B cell (primary cell): ENCODE results near the gene SPATA32. TPM values are rescaled to one million over a fixed set of nuclear protein-coding genes. Genes with fewer than 3 reads are reported as not detected.

Experiments used
- ATAC-seq: fragments of 200-7000 bp; cut with Tn5 transposase; one replicate; pipeline ENCODE4 v1.10.0; 2021; ENCODE audit warnings: low read depth, mild to moderate bottlenecking, moderate number of reproducible peaks, moderate library complexity
- CTCF ChIA-PET: fragments of 350-600 bp; sonication (Branson Sonifier 250); formaldehyde crosslinking; loops from one replicate; lab custom pipeline; 2021; ENCODE audit warnings: antibody characterized with exemption, inconsistent platforms; lab: Charles Lee
- POLR2A ChIA-PET: fragments of 350-600 bp; sonication (Branson Sonifier 250); formaldehyde crosslinking; loops from one replicate; lab custom pipeline; 2021; ENCODE audit warnings: antibody characterized with exemption; lab: Charles Lee
- DNase-seq: peaks from one replicate; pipeline ENCODE4 v3.0.0; 2013
- H2AFZ ChIP-seq: 2 replicates; pipeline ENCODE4 v1.6.1; 2012; ENCODE audit warnings: mild to moderate bottlenecking, low read depth, low read length; ENCODE audit not compliant: insufficient read depth, poor library complexity, severe bottlenecking
- H3K27ac ChIP-seq, 2 donors: 1 replicate in 1 of 2; 2 replicates in 1 of 2; pipeline ENCODE4 v1.5.1; 2012 to 2013; ENCODE audit warnings: low read length in 2 of 2, mild to moderate bottlenecking in 2 of 2, moderate library complexity in 1 of 2
- H3K27me3 ChIP-seq, 4 experiments: fragments of 200-600 bp in 1 of 4; sonication (generic) in 1 of 4; replicated peaks in 1 of 4; 1 replicate in 2 of 4; 2 replicates in 2 of 4; pipeline versions ENCODE4 v1.6.1 to v1.7.0; 2013 to 2016; ENCODE audit warnings: low read length in 3 of 4, mild to moderate bottlenecking in 2 of 4, mixed read lengths in 1 of 4, moderate library complexity in 1 of 4; ENCODE audit not compliant: insufficient read depth in 4 of 4, control insufficient read depth in 3 of 4; ENCODE audit errors: control extremely low read depth in 1 of 4
- H3K36me3 ChIP-seq, 2 experiments: replicated peaks in 1 of 2; 1 replicate in 1 of 2; 2 replicates in 1 of 2; pipeline versions ENCODE4 v1.6.1 to v1.7.1; 2013; ENCODE audit warnings: low read length in 1 of 2; ENCODE audit not compliant: insufficient read depth in 2 of 2, control insufficient read depth in 1 of 2; ENCODE audit errors: control extremely low read depth in 1 of 2, extremely low read depth in 1 of 2
- H3K4me1 ChIP-seq, 2 donors: fragments of 200-600 bp in 1 of 2; sonication (generic) in 1 of 2; 1 replicate in 1 of 2; 2 replicates in 1 of 2; pipeline versions ENCODE4 v1.5.1 to v1.6.1; 2013 to 2017; ENCODE audit warnings: low read length in 2 of 2; ENCODE audit not compliant: control insufficient read depth in 2 of 2, insufficient read depth in 2 of 2
- H3K4me2 ChIP-seq: replicated peaks from 2 replicates; pipeline ENCODE3; 2012; ENCODE audit warnings: mild to moderate bottlenecking, low read depth, low read length; ENCODE audit not compliant: poor library complexity, severe bottlenecking
- H3K4me3 ChIP-seq, 5 experiments: fragments of 200-600 bp in 1 of 5; sonication (generic) in 1 of 5; 1 replicate in 3 of 5; 2 replicates in 2 of 5; pipeline versions ENCODE4 v1.5.1 to v1.7.0; 2011 to 2016; ENCODE audit warnings: low read length in 4 of 5, mild to moderate bottlenecking in 4 of 5, low read depth in 2 of 5, control low read depth in 1 of 5, moderate library complexity in 1 of 5; ENCODE audit not compliant: insufficient read depth in 1 of 5; ENCODE audit errors: control extremely low read depth in 1 of 5, extremely low read depth in 1 of 5
- H3K79me2 ChIP-seq: fragments of 200-600 bp; sonication (generic); one replicate; pipeline ENCODE4 v1.6.0; 2016; ENCODE audit warnings: low read length; ENCODE audit not compliant: control insufficient read depth, insufficient read depth
- H3K9ac ChIP-seq: fragments of 200-600 bp; sonication (generic); 2 replicates; pipeline ENCODE4 v1.6.1; 2017; ENCODE audit warnings: mild to moderate bottlenecking, low read length, moderate library complexity
- H3K9me3 ChIP-seq, 3 donors: one replicate each; pipeline versions ENCODE4 v1.6.1 to v1.7.1; 2013; ENCODE audit warnings: low read length in 2 of 3; ENCODE audit not compliant: control insufficient read depth in 2 of 3, insufficient read depth in 1 of 3; ENCODE audit errors: control extremely low read depth in 1 of 3
- H4K20me1 ChIP-seq: 2 replicates; pipeline ENCODE4 v1.6.0; 2012; ENCODE audit warnings: mild to moderate bottlenecking, low read length; ENCODE audit not compliant: insufficient read depth, control insufficient read depth, poor library complexity, severe bottlenecking
- H3K27ac Mint-ChIP-seq: one replicate; pipeline ENCODE4 v1.8.0; 2021; ENCODE audit warnings: mixed read lengths
- H3K27me3 Mint-ChIP-seq: one replicate; pipeline ENCODE4 v1.8.0; 2021; ENCODE audit warnings: mixed read lengths
- H3K4me1 Mint-ChIP-seq: one replicate; pipeline ENCODE4 v1.8.0; 2021; ENCODE audit warnings: mixed read lengths
- H3K4me3 Mint-ChIP-seq: one replicate; pipeline ENCODE4 v1.8.0; 2021; ENCODE audit warnings: mixed read lengths
- H3K9me3 Mint-ChIP-seq: one replicate; pipeline ENCODE4 v1.8.0; 2022; ENCODE audit warnings: mixed read lengths; ENCODE audit not compliant: insufficient read depth
- EZH2 ChIP-seq: IDR thresholded peaks from 2 replicates; pipeline ENCODE4 v1.6.1; 2012; ENCODE audit warnings: borderline replicate concordance, low read depth, mild to moderate bottlenecking, moderate library complexity, low read length; ENCODE audit not compliant: insufficient read depth, poor library complexity, severe bottlenecking
- WGBS: methylation state at CpG from one replicate; pipeline ENCODE4 v1.1.5; 2013; ENCODE audit warnings: missing lambda C conversion rate; ENCODE audit not compliant: insufficient coverage; 5-methylcytosine and 5-hydroxymethylcytosine counted together
- intact Hi-C: fragments of 100-400 bp; cut with micrococcal nuclease; formaldehyde crosslinking; loops from one replicate; pipeline ENCODE4 v1.10.0; 2022
- polyA plus RNA-seq: library from polyadenylated mRNA; depleted of rRNA; stranded (reverse); fragments of >200 nt; gene quantifications from 2 replicates; pipeline ENCODE4 v1.2.3, GENCODE V29; 2012
- total RNA-seq, 2 donors: library from RNA; stranded (reverse); fragments of 120-200 nt in 1 of 2; gene quantifications; 1 replicate in 1 of 2; 2 replicates in 1 of 2; pipeline versions ENCODE4 v1.2.3 to v1.2.4, GENCODE V29; 2013 to 2022
- TF ChIP-seq, protein P1 (sequence below): fragments of 200-600 bp; IDR thresholded peaks from one replicate; pipeline ENCODE4 v1.8.0; 2022; ENCODE audit warnings: antibody characterized with exemption, mild to moderate bottlenecking

Gene SPATA32
- total and polyA plus RNA-seq, 2 donors (not counting 1 experiment from before 2014, with no cell fraction given), result 0.12 to 0.52 TPM

DNA sequence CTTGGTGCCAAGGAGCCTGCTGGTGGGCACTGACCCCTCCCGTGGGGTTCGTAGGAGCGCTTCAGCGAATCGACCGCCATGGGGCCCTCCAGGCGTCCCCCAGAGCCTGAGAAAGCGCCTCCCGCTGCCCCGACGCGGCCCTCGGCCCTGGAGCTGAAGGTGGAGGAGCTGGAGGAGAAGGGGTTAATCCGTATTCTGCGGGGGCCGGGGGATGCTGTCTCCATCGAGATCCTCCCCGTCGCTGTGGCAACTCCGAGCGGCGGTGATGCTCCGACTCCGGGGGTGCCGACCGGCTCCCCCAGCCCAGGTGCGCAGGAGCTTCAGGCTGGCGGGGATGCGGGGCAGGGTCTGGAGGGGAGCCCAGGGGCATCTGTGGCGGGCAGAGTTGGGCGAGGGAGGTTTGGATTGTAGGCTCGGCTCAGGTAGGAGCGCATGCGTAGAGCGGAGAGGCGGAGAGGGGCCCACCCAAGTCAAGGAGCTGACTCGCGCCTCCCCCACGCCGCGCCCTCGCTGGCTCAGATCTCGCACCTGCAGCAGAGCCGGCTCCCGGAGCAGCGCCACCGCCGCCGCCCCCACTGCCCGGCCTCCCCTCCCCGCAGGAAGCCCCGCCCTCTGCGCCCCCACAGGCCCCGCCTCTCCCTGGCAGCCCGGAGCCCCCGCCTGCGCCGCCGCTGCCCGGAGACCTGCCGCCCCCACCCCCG, 20.4 kb downstream of the SPATA32 start:
- H3K27me3 Mint-ChIP-seq, result no peaks in the 10 kb centered on the region
- no peak overlapping the region for H3K4me2 ChIP-seq
- H3K27ac ChIP-seq, result no peak overlapping the region
- 96% methylated on average over 40 of the region's 62 CpGs for WGBS
- peaks cover 7% of the 10 kb centered on the region for H3K4me1 Mint-ChIP-seq
- no peak overlapping the region for H3K4me3 Mint-ChIP-seq
- no peak for TF ChIP-seq EZH2
- TF ChIP-seq, protein P1, sequence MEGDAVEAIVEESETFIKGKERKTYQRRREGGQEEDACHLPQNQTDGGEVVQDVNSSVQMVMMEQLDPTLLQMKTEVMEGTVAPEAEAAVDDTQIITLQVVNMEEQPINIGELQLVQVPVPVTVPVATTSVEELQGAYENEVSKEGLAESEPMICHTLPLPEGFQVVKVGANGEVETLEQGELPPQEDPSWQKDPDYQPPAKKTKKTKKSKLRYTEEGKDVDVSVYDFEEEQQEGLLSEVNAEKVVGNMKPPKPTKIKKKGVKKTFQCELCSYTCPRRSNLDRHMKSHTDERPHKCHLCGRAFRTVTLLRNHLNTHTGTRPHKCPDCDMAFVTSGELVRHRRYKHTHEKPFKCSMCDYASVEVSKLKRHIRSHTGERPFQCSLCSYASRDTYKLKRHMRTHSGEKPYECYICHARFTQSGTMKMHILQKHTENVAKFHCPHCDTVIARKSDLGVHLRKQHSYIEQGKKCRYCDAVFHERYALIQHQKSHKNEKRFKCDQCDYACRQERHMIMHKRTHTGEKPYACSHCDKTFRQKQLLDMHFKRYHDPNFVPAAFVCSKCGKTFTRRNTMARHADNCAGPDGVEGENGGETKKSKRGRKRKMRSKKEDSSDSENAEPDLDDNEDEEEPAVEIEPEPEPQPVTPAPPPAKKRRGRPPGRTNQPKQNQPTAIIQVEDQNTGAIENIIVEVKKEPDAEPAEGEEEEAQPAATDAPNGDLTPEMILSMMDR, result no peak
- peaks cover 41% of the 10 kb centered on the region for H3K79me2 ChIP-seq
- POLR2A ChIA-PET, result interaction anchor here (0.6 to 1.1 kb wide), 2 partner anchors 16 to 27 kb away, joined by 3 to 4 read pairs; no protein-coding TSS in a partner anchor
- no peak for DNase-seq
- H4K20me1 ChIP-seq, result peaks cover 93% of the 10 kb centered on the region
- intact Hi-C loops, result no loop called here
- no peak overlapping the region for H3K27ac Mint-ChIP-seq
- peaks cover 0 to 96% of the 10 kb centered on the region in 2 experiments for H3K36me3 ChIP-seq
- CTCF ChIA-PET, result interaction anchor here (0.7 to 24.6 kb wide), 4 partner anchors 21 to 44 kb away, joined by 3 to 737 read pairs (median 4); partner anchors contain the start of gene FMNL1
- no peak overlapping the region for H3K4me3 ChIP-seq
- no peaks in the 10 kb centered on the region for H3K27me3 ChIP-seq
- ATAC-seq, result no peak
- H3K9ac ChIP-seq, result no peak overlapping the region
- H3K9me3 Mint-ChIP-seq, result no peaks in the 10 kb centered on the region
- peaks cover 1 to 2% of the 10 kb centered on the region in 2 donors for H3K4me1 ChIP-seq
- H2AFZ ChIP-seq, result no peak overlapping the region
- no peaks in the 10 kb centered on the region for H3K9me3 ChIP-seq

- H3K9ac ChIP-seq, result no peak overlapping the region
- no peaks in the 10 kb centered on the region for H3K9me3 ChIP-seq
- peaks cover 0 to 3% of the 10 kb centered on the region in 2 donors for H3K4me1 ChIP-seq
- ATAC-seq (no peak), DNase-seq (no peak)
- peaks cover 46% of the 10 kb centered on the region for H3K79me2 ChIP-seq
- CTCF ChIA-PET, result interaction anchor here (0.9 to 24.6 kb wide), 3 partner anchors 21 to 44 kb away, joined by 3 to 737 read pairs (median 4); partner anchors contain the start of gene FMNL1
- H3K27ac ChIP-seq, result peak overlapping the region in 1 of 2 donors; percentile 4
- intact Hi-C loops, result no loop called here
- H3K4me3 ChIP-seq, result no peak overlapping the region
- no peak for TF ChIP-seq EZH2
- TF ChIP-seq, protein P1, result no peak
- H3K27ac Mint-ChIP-seq, result no peak overlapping the region
- peaks cover 94% of the 10 kb centered on the region for H4K20me1 ChIP-seq
- POLR2A ChIA-PET, result interaction anchor here (0.6 to 1.1 kb wide), 2 partner anchors 15 to 26 kb away, joined by 3 to 4 read pairs; no protein-coding TSS in a partner anchor
- H3K9me3 Mint-ChIP-seq, result no peaks in the 10 kb centered on the region
- H3K27me3 ChIP-seq, result no peaks in the 10 kb centered on the region
- H3K4me2 ChIP-seq, result no peak overlapping the region
- peaks cover 0 to 96% of the 10 kb centered on the region in 2 experiments for H3K36me3 ChIP-seq
- no peaks in the 10 kb centered on the region for H3K27me3 Mint-ChIP-seq
- no peak overlapping the region for H3K4me3 Mint-ChIP-seq
- 98% methylated on average over 21 of the region's 21 CpGs for WGBS
- H3K4me1 Mint-ChIP-seq, result peaks cover 2% of the 10 kb centered on the region
- H2AFZ ChIP-seq, result no peak overlapping the region
Observed at GRCh38 chr17:45240905-45241327, 21.0 kb downstream of the SPATA32 start.
